Measurements from ENCODE around the gene SRMS.

The SRMS gene

DNA sequence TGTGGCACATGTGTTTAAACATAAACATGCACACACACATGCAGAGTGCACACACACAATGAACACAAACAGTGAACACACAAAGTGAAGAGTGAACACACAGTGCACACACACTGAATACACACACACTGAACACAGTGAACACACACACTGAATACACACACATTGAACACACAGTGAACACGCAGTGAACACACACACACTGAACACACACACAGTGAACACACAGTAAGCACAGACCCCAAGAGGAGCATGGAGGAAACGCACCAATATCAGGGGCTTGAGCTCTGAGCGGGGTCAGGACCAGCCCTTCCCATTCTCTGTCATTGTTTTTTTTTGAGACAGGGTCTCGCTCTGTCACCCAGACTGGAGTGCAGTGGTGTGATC lies 43.6 kb upstream of the SRMS start:
- TF ChIP-seq, protein P1, sequence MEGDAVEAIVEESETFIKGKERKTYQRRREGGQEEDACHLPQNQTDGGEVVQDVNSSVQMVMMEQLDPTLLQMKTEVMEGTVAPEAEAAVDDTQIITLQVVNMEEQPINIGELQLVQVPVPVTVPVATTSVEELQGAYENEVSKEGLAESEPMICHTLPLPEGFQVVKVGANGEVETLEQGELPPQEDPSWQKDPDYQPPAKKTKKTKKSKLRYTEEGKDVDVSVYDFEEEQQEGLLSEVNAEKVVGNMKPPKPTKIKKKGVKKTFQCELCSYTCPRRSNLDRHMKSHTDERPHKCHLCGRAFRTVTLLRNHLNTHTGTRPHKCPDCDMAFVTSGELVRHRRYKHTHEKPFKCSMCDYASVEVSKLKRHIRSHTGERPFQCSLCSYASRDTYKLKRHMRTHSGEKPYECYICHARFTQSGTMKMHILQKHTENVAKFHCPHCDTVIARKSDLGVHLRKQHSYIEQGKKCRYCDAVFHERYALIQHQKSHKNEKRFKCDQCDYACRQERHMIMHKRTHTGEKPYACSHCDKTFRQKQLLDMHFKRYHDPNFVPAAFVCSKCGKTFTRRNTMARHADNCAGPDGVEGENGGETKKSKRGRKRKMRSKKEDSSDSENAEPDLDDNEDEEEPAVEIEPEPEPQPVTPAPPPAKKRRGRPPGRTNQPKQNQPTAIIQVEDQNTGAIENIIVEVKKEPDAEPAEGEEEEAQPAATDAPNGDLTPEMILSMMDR (IDR thresholded peaks at IDR 0.05; ENCODE audit: insufficient read depth, low read depth, low read length, missing control alignments) = no peak
- no peak overlapping the region for H3K4me3 ChIP-seq (ENCODE audit: low read depth, low read length)
- DNase-seq (ENCODE audit: low read depth) = no peak

DNA sequence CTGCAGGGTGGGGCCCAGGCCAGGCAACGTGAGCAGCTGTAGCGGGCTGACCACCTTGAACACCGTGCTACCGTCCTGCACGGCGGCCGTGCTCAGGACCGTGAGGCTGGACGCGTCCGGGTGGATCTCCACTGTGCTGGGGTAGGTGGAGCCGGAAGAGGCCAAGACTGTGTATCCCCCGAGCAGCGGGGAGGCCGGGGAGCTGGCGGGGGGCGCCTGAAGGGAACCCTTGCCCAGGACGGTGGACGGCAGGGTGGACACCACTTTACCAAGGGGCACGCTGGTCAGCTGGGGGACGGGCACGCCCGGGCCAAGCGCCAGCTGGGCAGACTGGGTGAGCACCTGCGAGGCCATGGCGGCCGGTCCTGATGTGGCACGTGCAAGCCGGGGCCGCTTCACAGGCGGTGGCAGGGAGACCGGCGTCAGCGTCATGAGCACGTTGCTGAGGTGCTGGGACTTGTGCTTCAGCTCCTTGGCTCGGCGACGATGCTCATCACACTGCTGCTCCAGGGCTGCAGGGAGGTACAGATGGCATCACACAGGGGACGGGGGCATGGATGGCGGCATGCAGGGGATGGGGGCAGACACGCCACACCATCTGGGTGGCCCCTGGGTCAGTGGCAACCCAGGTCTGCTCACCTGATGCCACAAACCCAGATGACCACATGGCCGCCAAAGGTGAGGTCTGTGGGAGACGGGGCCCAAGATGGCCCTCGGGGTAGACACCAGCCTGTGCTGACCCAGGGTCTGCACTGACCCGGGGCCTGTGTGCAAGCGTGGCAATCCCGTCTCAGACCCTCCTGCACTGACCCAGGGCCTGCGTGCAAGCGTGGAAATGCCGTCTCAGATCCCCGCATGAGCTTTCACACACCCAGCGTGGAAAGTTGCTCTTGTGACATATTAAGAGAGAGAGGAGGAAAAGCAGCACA lies 42.9 kb upstream of the SRMS start:
- H3K4me3 ChIP-seq (ENCODE audit: low read depth, low read length) = no peak overlapping the region
- DNase-seq (ENCODE audit: low read depth) = no peak
- TF ChIP-seq, protein P1 (IDR thresholded peaks at IDR 0.05; ENCODE audit: insufficient read depth, low read depth, low read length, missing control alignments) = no peak

DNA sequence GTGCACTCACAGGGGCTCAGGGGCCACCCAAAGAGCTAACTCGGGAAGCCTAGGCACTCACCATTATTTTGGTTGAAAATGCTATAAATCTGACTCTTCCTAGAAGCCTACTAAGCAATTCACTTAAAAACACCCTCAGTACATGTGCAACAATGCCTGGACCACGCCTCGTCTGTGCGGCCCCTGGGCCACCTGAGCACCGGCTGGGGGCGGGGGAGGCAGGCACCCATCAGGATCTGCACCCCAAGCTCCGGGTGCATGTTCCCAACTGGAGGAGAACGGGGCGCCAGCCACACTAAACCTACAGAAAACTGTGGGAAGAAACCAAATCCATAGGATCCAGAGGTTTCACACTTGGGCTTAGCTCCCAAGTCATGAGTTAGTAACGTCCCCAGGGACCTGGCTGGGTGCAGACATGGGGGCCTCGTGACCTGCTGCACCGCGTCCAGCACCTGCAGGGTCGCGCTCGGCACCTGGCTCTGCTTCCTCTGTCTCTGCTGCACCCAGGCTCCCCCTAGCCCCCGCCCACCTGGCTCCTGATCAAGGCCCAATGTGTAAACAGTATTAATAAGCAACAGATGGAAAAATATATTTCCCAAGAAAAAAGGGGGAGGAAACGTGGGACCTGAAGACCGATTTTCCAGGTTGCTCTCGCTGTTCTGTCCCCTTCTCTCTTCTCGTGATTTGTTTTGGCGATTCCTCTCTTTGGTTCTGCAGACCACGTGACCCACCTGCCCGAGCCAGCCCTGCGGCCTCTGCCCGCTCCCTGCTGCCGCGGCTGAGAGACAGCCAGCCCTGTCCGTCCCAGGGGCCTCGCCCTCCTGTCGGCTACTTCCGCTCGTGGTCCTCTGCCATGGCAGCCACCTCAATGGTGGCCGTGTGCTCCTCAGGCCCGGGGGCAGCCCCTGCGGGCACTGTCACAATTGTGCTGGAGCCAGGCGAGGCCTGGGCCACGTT lies 42.0 kb upstream of the SRMS start:
- TF ChIP-seq, protein P1 (IDR thresholded peaks at IDR 0.05; ENCODE audit: insufficient read depth, low read depth, low read length, missing control alignments) = no peak
- H3K4me3 ChIP-seq (ENCODE audit: low read depth, low read length) = no peak overlapping the region
- DNase-seq (ENCODE audit: low read depth) = no peak

DNA sequence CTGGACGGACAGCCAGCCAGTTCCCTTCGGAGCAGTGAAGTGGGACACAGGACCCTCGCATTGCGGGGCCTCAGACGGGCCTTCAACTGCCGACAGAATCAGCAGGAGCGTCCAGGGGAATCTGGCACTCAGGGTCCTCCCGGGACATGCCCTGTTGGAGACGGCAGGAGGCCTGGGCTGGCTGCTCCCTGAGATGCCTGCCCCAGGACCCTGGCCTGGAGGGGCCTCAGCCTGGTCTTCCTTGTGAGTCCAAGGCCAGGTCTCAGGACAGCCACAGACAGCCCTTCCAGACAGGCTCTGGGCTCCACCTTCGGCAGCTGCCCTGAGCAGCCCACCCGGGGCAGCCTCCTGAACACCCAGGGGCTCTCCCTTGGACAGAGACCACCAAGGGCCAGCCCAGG lies 41.1 kb upstream of the SRMS start:
- TF ChIP-seq, protein P1 (IDR thresholded peaks at IDR 0.05; ENCODE audit: insufficient read depth, low read depth, low read length, missing control alignments) = no peak
- no peak overlapping the region for H3K4me3 ChIP-seq (ENCODE audit: low read depth, low read length)
- DNase-seq (ENCODE audit: low read depth) = no peak

DNA sequence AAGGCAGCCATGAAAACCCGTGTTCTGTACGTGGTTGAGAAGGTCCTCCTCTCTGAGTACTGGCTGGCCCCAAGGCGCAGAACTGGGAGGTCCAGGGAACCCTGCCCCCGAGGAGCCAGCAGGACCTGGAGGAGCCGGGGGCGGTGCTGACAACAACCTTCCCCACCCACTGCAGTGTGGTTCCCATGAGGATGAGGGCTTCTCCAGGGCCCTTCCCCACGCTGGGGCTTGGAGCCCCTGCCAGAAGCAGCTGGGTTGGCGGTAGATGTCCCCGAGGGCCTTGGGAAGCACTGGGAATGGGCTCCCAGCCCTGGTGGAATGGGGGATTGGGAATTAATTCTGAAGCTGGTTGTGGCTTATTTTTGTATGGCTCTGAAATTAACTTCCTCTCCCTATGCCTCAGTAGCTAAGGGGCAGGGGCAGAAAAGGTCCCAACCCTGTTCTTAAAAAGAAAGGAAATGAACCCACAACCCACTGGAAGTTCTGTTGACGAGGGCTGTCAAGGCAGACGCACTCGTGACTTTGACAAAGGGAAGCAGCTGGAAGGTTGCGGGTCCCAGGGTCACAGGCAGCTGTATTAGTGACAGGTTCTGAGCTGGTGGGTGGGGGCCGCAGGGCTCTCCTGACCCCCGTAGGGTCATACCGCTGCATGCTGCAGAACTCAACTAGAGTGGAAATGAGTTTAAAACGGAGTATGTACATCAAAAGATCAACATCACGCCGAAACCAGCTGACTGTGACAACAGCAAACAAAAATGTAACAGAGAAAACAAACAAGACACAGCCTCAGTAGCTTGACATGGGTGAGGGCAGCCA lies 40.4 kb upstream of the SRMS start:
- TF ChIP-seq, protein P1 (IDR thresholded peaks at IDR 0.05; ENCODE audit: insufficient read depth, low read depth, low read length, missing control alignments) = no peak

DNA sequence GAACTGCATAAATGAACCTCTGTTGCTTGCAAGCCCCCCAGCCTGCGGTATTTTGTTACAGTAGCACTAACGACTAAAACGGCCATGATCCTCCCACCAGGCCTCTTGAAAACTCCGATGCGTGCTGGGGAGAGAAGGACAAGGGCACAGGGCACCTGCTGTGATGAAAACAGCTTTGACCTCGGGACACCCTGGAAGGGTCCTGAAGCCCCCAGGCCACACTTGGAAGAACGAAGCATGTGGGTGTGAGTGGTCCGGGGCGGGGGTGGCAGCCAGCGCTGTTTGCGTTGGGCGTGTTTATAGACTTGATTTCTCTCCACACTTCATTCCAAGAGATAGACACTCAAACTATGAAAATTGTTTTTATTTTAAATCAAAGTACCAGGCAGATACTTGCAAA lies 39.7 kb upstream of the SRMS start:
- DNase-seq (ENCODE audit: low read depth) = no peak
- no peak overlapping the region for H3K4me3 ChIP-seq (ENCODE audit: low read depth, low read length)
- TF ChIP-seq, protein P1 (IDR thresholded peaks at IDR 0.05; ENCODE audit: insufficient read depth, low read depth, low read length, missing control alignments) = no peak

More for the DNA sequence above, 40.4 kb upstream of the SRMS start:
- DNase-seq (ENCODE audit: low read depth) = no peak
- no peak overlapping the region for H3K4me3 ChIP-seq (ENCODE audit: low read depth, low read length)

Measured in GM12865 (cell line).